C1 segment of cervical spinal cord (tissue), 14 donors: Measurements from ENCODE around the gene ZNF398.
"Not testable (repeated sequence)": the region's sequence is repeated elsewhere in the genome, so short reads cannot be mapped to it uniquely, and the experiment has no call there.

ENCODE experiments used
- DNase-seq, 14 donors: peaks; one replicate each; lab custom pipeline; 2025; lab: John Stamatoyannopoulos, UW

ZNF398 gene

GRCh38 chr7:149147072-149147751, at the start of gene ZNF398:
ZNF398 (plus strand) TSS chr7:149147453; CDS start chr7:149147743, 290 bp downstream.
- DNase-seq: peak; percentile 13 to 87 (median 67)

DNA sequence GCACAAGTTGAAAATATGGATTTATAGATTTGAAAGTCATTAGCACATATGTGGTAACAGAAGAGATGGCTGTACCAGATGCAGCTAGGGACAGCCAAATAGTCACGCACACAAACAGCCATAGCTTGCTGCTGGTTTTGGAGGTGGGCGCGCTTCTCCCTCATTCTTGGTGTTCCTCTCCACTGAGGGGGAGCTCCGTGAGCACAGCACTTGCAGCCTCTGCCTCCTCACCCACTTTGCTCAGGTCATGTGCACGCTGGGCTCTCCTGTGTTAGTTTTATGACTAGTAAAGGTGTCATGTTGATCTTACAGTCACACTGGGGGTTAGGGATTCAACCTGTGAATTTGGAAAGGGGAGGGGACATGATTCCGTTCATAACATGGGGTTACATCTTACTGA, 48.2 kb upstream of the ZNF398 start:
- DNase-seq: no peak

DNA sequence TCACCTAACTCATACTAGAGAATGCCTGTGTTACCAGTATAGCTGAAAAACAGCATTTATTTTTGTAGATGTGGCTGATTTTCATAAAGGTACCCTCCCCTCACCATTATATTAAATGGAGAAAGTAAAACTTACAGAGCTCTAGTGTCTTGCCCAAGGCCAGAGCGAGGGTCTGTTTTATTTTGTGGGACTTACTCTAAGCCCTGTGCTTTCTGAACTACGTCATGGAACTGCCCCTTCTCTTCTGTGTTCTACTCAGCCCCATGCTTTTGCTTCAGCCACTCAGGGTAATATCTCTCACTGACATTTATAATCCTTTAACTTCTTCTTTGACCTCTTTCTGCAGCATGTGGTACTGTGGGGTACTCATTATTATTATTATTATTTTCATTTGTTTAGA, 46.4 kb upstream of the ZNF398 start:
- no peak for DNase-seq

DNA sequence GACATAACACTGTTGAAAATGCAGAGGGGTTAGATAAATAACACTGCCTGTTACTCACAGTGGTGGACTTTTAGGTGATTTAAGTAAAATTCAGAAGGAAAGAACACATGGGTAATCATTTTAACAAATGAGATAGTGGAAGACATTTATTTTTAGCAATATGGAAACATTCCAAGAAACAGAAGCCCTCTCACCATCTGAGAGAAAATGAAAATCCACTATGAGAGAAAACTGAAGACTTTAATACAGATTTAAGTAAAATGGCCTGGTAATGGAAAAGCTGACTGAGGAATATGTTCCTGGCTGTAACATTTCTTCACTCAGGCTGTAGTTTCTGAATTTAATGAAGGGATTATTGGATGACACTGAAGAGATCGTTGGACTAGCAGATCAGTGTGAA, 44.6 kb upstream of the ZNF398 start:
- DNase-seq: no peak

DNA sequence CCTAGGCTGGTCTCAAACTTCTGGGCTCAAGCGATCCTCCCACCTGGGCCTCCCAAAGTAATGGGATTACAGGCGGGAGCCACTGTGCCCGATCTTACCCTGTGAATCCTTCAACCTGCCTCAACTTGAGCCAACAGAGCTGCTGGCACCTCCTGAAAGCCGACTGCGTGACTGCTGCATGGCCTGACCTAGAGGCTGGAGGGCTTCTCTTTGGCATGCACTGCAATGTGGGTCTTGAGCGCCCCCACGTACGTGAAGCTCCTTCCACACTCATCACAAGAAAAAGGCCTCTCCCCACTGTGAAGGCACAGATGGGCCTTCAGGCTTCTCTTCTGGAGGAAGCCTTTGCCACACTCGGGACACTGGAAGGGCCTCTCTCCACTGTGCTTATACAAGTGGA, 43.8 kb upstream of the ZNF398 start:
- no peak for DNase-seq

- no peak for DNase-seq
Observed at GRCh38 chr7:149104214-149104613, 43.0 kb upstream of the ZNF398 start.

DNA sequence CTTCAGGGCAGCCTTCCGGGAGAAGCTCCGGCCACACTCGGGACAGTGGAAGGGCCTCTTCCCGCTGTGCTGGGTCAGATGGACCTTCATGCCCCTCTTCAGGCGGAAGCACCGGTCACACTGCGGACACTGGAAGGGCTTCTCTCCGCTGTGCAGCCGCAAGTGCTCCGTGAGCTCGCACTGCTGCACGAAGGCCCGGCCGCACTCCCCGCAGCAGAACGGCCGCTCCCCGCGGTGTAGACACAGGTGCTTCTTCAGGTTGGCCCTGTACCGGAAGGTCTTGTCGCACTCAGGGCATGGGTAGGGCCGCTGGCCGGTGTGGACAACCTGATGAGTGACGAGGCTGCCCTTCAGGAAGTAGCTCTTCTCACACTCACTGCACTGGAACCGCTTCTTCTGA, 42.5 kb upstream of the ZNF398 start:
- DNase-seq: no peak

DNA sequence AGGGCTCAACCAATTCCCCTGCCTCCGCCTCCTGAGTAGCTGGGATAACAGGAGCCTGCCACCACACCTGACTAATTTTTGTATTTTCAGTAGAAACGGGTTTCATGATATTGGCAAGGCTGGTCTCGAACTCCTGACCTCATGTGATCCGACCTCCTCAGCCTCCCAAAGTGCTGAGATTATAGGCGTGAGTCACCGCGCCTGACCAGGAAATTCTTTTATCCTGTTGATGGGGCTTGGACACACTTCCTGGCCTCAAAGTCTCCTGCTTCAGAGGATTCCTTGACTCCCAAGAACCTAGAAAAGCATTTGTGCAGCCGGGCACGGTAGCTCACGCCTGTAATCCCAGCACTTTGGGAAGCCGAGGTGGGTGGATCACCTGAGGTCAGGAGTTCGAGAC, 37.3 kb upstream of the ZNF398 start:
- DNase-seq: no peak

DNA sequence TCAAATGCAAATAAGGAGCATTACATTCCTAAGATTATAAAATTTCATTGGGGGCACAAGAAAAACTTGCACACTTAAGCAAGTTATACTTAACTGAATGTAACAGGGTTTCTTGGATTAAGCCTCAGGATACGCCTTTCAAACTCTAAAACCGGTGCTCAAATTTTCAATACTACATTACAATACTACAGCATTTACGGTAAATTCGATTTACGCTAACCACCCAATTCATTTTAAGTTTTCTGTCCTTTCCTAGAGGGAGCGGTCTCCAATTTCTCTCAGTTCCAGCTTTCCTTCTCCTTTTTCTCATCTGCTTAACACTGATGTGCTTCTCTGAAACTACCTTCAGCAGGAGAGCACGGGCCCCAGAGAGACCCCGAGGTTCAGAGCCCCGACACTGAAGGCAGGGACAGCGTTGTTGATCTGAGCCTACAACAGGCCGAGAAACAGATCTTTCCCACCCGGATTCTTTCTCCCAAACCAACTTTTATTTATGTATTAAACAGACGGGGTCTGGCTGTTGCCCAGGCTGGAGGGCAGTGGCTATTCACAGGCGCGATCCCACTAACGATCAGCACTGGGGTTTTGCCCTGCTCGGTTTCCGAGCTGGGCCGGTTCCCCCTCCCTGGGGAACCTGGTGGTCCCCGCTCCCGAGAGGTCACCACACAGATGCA, 21.9 kb upstream of the ZNF398 start:
- DNase-seq: peak in 4 of 14 donors; percentile 11 to 56 (median 38)

DNA sequence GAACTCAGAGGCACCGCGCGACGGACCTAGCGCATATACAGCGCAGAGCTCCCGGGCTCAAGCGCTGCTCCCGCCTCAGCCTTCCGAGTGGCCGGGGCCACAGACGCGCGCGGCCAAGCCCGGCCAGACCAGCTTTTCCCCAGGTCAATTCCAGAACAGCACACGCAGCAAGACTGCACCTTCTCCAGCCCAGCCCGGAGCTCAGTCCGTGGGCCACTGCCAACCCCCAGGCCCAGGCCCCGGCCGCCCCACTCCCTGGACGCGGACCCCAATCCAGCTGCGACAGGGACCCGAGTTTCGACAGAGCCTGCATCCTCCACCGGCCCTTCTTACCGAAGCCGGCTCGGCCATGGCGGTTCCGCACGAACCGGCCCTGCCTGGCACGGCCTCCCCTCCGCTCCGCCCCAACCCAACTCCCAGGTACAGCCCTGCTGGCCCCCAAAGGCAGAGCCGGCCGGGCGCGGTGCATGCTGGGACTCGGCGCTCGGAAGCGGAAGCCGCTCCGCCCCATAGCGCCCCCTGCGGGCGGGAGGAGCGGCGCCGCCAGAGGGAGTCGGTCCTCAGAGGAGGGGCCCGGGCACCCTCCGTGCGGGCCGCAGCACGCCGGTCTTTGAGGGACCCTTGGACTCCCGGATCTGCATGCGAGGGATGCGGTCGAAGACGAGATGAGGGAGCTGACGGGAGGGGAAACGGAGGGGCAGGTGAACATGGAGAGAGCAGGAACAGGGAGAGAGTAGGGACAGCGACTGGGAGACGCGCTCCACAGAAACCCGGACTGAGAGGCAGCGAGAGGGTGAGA, 21.2 kb upstream of the ZNF398 start, which contains the start of gene ZNF425:
ZNF425 (minus strand) TSS at position 462 of the 799 bp plus-strand sequence; CDS start at position 351, 111 bp downstream.
- DNase-seq: peak; percentile 55 to 96 (median 89)

- DNase-seq: peak in 13 of 14 donors; percentile 57 to 87 (median 72)
Observed at GRCh38 chr7:149126662-149127266, 20.5 kb upstream of the ZNF398 start.

GRCh38 chr7:149130572-149131198, 16.6 kb upstream of the ZNF398 start:
- DNase-seq: no peak

DNA sequence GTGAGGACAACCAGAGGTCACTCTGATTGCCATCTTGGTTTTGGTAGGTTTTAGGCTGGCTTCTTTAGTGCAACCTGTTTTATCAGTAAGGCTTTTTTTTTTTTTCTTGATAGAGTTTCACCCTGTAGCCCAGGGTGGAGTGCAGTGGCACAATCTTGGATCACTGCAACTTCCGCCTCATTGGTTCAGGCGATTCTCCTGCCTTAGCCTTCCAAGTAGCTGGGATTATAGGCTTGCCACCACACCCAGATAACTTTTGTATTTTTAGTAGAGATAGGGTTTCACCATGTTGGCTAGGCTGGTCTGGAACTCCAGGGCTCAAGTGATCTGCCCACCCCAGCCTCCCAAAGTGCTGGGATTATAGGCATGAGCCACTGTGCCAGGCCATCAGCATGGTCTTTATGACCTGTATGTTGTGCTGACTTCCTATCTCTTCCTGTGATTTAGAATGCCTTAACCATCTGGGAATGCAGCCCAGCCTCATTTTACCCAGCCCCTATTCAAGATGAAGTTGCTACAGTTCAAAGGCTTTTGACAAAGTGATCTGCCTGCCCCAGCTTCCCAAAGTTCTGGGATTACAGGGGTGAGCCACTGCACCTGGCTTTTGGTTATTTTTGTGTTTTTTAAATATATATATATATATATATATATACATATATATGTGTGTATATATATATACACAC, 14.1 kb upstream of the ZNF398 start:
- no peak for DNase-seq

- no peak for DNase-seq
Observed at GRCh38 chr7:149136118-149136517, 11.1 kb upstream of the ZNF398 start.

DNA sequence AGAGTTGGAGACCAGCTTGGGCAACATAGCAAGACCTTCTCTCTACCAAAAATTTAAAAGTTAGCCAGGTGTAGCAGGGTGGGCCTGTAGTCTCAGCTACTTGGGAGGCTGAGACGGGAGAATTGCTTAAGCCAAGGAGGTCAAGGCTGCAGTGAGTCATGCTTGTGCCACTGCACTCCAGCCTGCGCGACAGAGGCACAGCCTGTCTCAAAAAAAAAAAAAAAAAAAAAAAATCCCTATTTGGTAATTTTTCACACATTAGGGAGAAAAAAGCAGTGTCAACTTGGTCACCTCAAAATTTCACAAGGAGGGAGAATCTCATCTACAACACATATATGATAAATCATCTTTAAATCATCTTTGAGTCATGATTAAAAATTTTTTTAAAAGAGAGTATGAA, 6.4 kb upstream of the ZNF398 start:
- DNase-seq: no peak

DNA sequence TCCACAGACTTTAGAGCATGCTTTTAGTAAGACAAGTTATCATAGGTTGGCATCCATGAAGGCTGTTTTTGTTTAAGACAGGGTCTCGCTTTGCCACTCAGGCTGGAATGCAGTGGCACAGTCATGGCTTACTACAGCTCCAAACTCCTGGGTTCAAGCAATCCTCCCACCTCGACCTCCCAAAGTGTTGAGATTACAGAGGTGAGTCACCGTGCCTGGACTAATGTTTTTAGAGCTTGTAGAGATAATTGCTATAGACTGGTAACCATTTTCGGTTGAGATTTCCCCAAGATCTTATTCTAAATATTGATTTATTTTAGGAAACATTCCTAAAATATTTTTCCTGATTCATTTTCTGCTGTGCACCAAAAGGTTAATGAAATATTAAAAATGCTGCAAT, 5.4 kb upstream of the ZNF398 start:
- DNase-seq: no peak

- DNase-seq: not testable (repeated sequence)
Observed at GRCh38 chr7:149144436-149144922, 2.8 kb upstream of the ZNF398 start.

GRCh38 chr7:149145031-149145845, 2.0 kb upstream of the ZNF398 start:
- DNase-seq: no peak

DNA sequence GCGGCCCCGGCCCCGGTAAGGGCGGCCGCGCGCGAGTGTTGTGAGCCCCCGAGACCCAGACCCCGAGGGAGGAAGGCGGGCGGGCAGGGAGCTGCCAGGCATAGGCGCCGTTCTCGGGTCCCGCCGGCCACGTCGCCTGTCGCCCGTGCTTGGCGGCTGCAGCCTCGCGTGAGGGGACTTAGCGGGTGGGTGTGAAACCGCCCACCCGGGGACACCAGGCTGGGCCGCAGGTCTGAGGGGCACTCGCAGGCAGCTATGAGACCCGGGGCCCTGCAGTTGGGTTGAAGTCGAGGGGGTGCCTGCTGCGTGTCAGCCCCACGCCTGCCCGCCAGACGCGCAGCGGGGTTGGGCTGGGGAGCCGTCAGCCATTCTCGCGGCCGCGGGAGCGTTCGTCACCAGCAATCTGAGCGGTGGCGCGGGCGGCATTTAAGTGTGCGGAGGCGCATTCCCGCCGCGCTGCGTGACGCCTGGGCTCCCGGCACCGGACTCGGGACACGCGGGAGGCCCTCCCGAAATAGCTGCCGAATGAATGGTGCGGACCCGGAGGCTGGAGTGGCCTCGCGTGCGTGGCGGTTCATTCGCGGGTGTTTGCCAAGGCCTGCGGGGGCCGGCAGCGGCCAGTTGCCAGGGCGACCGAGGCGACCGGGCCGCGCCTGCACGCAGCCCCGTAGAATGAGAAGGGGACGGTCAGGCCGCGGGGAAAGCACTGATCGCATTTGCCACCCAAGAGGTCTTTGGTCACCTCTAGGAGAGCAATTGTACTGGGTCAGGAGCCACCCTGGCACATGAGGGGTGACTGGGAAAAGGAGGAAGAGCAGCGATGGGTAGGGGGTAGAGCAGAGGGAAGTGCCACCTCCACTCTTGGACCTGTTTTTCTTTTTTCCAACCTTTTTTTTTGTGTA, 750 bp downstream of the ZNF398 start:
- DNase-seq: peak in 12 of 14 donors; percentile 10 to 76 (median 52)
